Femur (tissue), 1 donor: ENCODE data around the gene CEP63.

Experiments
- DNase-seq: peaks from one replicate; pipeline ENCODE4 v3.0.0-alpha.2; 2017

CEP63 gene

GRCh38 chr3:134471521-134472193 lies 14.2 kb upstream of the CEP63 start:
- no peak for DNase-seq

- DNase-seq: no peak
Observed at GRCh38 chr3:134472831-134473230, 13.0 kb upstream of the CEP63 start.

DNA sequence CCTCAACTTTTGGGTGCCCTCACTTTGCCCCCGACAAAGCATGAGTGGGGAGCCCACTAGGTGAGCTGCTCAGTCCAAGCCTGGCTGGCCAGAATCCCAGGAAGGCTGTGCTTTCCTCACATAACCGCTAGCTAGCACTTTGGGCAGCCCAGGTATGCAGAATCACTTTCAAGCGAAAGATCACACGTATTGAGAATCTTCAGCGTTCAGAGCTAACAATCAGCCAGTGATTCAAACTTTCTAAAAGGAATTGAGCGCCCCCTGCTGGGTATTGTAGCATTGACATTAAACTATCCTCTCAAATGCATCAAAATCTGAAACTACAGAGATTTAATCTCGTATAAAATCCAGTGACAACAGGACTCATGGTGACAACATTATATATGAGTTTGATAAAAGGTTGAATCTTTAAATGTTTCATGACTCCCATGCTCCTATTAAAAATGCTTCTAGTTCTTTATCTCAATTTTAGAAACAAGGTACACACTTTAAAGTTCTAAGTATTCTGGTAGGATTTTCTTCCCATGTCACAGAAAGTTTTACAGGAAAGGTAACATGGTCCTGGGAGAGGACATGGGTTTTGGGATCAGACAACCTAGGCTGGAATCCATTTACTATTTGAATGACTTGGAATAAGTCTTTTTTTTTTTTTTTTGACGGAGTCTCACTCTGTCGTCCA lies 11.8 kb upstream of the CEP63 start:
- DNase-seq: peak; percentile 86

DNA sequence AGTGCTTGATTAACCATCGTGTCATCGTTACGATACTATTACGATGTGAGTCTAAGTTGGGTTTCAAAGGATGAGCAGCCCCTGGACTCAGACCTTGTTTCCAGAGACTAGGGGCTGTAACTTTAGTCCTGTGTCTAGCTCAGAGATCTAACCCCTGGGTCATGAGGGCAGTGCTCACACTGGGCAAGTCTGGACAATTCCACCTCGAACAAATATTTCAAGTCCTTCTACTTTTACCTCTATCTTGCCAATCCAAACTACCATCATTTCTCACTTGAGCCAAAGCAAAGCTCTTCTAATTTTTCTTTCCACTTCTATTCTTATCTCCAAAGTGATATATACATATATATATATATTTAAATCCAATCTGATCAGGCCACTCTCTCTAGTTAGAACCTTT lies 10.9 kb upstream of the CEP63 start:
- no peak for DNase-seq

DNA sequence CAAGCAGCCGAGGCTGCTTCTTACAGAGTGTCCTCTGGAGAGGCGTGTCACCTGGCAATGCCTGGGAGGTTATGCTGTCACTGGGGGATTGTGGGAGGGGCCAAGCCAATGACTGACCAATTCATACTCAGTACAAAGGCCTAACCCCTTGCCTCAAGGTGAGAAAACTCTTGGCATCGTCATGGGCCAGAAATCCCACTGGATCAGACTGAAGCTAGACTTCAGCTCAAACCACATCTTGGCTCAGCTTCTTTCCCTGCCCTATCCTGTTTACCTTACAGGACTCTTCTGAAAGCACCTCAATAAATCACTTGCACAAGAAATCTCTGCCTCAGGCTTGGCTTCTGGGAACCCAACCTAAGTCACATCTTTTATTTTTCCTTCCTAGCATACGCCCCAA lies 9.6 kb upstream of the CEP63 start:
- peak; percentile 38 for DNase-seq

- no peak for DNase-seq
Observed at GRCh38 chr3:134477002-134477401, 8.9 kb upstream of the CEP63 start.

GRCh38 chr3:134477938-134478337 lies 7.9 kb upstream of the CEP63 start:
- no peak for DNase-seq

DNA sequence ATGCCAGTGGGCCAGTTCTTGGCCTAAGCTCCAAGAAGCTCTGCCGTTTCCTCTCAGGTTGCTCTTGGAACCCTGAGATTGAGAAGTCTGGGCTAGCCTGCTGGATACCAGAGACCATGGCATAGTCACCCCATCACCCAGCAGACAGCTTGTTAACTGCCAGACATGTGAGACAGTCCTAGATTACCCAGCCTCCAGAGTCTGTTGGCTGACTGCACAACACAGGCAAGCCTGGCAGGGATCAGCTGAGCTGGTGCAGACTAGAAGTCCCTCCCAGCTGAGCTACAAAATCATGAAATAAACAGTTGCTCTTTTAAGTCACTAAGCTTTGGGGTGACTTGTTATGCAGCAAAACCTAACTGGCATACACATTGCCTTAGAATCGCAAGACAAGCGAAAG lies 5.3 kb upstream of the CEP63 start:
- no peak for DNase-seq

DNA sequence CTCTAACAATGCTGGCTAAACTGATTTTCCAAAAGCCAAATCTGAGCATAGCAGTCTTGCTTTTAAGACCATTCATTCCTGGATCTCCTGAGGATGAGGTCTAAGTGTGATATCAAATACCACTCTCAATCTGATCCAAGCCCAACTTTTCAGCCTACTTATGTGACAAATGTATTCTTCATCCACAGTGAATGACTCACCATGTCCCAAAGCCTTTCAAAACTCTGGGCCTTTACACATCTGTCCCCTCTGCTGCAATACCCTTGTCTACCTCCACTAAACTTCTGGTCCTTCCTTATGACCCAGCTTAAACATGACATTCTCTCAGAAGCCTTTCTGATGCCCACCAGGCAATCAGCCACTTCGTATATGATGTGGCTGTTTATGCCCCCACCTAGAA lies 4.7 kb upstream of the CEP63 start:
- DNase-seq: no peak

GRCh38 chr3:134482622-134483021 lies 3.2 kb upstream of the CEP63 start:
- no peak for DNase-seq

DNA sequence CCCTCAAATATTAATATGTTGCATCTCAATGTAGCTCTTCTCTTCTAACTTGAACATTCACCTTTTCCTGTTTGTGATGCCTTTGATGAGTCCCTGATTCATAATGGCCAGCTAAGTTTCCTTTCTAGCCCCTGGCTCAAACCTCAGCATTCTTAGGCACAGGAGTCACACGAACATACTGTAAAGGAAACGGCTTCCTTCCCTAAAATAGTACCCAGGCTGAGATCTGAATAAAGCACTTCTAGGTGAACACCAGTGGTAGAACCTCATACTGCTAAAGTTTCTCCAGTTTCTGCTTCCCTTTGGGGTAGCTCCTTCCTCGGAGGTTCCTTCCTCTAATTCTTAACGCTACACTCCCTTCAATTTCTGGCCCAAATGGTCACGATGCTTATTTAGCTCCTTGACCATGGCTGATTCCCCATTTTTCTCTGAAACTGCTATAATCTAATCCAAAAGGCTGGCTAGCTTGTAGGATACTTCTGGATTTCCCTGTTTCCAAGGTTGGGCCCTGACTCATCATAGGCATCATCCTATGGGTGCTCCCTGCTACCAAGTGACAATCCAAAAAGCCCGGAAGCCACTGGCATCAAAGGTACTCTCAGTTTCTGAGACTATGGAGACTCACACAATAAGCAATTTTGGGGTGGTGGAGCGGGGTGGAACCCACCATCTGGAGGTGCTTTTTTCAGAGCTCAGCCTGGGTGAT lies 2.5 kb upstream of the CEP63 start:
- DNase-seq: no peak

- no peak for DNase-seq
Observed at GRCh38 chr3:134485075-134485717, 661 bp upstream of the CEP63 start.

GRCh38 chr3:134486577-134487041 lies 752 bp downstream of the CEP63 start:
- no peak for DNase-seq

- no peak for DNase-seq
Observed at GRCh38 chr3:134487406-134487805, 1.5 kb downstream of the CEP63 start.

- no peak for DNase-seq
Observed at GRCh38 chr3:134494495-134494894, 8.6 kb downstream of the CEP63 start.

GRCh38 chr3:134495980-134496379 lies 10.1 kb downstream of the CEP63 start:
- DNase-seq: no peak

- no peak for DNase-seq
Observed at GRCh38 chr3:134496471-134497071, 10.7 kb downstream of the CEP63 start.

DNA sequence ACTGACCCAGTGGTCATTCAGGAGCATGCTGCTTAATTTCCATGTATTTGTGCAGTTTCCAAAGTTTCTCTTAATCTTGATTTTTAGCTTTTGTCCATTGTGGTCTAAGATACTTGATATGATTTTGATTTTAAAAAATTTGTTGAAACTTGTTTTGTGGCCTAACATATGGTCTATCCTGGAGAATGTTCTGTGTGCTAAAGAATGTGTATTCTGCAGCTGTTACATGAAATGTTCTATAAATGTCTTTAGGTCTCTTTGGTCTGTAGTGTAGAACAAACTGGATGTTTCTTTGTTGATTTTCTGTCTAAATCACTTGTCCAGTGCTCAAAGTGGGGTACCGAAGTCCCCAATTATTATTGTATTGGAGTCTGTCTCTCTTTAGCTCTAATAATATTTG lies 17.4 kb downstream of the CEP63 start:
- DNase-seq: no peak

GRCh38 chr3:134504132-134504531 lies 18.3 kb downstream of the CEP63 start:
- no peak for DNase-seq

GRCh38 chr3:134505485-134505884 lies 19.6 kb downstream of the CEP63 start:
- DNase-seq: no peak

GRCh38 chr3:134511500-134511899 lies 25.6 kb downstream of the CEP63 start:
- DNase-seq: no peak

- DNase-seq: no peak
Observed at GRCh38 chr3:134516905-134517304, 31.0 kb downstream of the CEP63 start.

- no peak for DNase-seq
Observed at GRCh38 chr3:134517791-134518190, 31.9 kb downstream of the CEP63 start.
